Hepatocyte (in vitro differentiated cells): ENCODE measurements around the gene ADAMTSL4.

ENCODE experiments used
- CTCF ChIP-seq: fragments of 200-600 bp; sonication (generic); IDR thresholded peaks from 2 replicates; pipeline ENCODE4 v1.5.1; 2016; ENCODE audit warnings: antibody characterized with exemption, mild to moderate bottlenecking; ENCODE audit not compliant: poor library complexity
- EZH2phosphoT487 ChIP-seq: fragments of 200-600 bp; sonication (generic); IDR thresholded peaks from one replicate; pipeline ENCODE4 v1.6.1; 2018; ENCODE audit warnings: antibody characterized with exemption, mild to moderate bottlenecking, low read depth, moderate library complexity; ENCODE audit not compliant: unreplicated experiment, severe bottlenecking

DNA sequence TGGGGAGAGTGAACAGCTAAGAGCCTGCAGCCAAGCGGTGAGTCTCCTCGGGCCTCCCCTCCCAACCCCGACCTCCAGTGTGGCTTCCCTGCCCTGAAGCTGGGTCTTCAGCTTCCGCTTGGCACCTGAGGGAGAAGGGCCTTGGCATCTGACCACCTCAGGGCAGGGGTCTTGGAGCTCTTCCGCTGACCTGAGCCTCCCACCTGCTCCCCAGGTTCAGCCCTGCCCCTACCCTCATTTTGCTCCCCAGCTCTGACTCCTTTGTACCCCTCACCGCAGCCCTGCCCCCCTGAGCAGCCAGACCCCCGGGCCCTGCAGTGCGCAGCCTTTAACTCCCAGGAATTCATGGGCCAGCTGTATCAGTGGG is 4.9 kb downstream of the ADAMTSL4 start:
- TF ChIP-seq CTCF (no peak), EZH2phosphoT487 (no peak)
